Activated T-helper 1 cell treated with anti-CD3 and anti-CD28 coated beads, Interleukin-2, amount 50 U/mL, for 16 hours (primary cell): ENCODE results near the gene SCRN1.

ENCODE experiments used
- DNase-seq, 2 donors: peaks; one replicate each; pipeline ENCODE4 v3.0.0-alpha.2; 2020; ENCODE audit warnings: low read depth in 1 of 2, low spot score in 1 of 2

Gene SCRN1

DNA sequence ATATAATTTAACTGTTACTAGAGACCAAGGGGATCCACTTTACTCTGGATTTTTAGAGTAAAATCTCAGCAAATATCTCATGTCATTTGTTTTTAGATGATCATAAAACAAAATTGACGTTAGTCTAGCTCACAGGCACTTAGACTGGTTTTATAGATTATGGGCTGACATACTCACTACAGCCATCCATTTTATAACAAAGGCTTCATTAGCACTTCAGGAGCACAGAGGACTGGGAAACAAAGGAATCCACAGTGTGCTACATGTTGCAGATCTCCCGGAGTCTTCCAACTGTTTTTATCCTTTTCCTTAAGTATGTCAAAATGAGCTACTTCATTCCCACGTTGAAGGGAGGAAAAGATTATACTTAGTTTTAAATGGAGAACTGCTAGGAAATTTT, 15.9 kb upstream of the SCRN1 start:
- no peak for DNase-seq

DNA sequence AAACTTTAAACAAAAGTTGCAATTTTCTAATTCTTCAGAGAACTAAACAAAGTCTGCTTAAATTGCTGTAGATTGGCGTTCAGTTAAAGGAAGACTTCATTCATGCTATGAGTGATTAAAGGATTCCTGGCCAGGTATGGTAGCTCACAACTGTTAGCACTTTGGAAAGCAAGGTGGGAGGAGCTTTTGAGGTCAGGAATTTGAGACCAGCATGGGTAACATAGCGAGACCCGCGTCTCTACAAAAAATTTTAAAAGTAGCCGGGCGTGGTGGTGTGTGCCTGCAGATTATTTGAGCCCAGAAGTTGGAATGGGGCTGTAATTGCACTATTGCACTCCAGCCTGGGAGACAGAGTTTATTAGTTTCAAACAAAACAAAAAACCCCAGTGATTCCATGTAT, 13.5 kb upstream of the SCRN1 start:
- no peak for DNase-seq

DNA sequence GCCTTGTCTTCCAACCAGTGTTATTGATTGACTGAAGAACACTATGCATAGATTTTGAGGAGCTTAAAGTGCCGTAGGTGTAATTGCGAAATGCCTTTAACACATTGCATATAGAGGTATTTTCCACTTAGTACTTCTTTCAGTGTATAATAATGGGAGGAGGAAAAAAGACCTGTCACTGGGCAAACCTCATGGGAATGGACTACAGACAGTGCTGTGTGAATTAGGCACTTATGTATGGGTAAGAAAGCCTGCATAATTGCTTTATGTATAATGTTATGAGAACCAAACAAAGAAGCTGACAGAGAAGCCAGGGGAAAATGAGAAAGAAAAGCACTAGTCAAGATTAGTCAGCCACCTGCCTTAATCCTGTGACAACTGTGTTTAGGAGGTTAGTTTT, 12.4 kb upstream of the SCRN1 start:
- DNase-seq: no peak

DNA sequence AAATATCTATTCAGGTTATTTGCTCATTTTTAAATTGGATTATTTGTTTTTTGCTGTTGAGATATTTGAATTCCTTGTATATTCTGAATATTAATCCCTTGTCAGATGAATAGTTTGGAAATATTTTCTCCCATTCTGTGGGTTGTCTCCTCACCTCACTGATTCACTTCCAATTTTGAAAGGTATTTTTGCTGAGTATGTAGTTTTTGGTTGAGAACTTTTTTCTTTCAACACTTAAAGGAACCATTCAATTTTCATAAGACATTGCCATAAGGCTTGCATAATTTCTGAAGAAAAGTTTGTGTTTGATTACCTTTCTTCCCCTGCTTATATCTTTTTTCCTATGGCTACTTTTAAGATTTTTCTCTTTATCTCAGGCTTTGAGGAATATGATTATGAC, 8.9 kb upstream of the SCRN1 start:
- no peak for DNase-seq

DNA sequence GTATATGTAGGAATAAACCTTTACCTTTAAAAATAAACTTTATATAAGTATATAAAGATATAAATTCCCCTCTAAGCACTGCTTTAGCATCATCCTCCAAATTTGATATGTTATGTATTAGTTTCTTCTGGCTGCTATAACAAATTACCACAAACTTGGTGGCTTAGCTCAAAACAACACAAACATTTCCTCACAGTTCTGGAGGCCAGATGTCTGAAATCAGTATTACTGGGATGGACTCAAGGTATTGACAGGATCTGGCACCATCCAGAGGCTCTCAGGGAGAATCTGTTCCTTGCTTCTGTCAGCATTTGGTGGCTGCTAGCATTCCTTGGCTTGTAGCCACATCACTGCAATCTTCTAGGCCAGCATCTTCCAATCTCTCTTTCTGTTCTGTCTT, 6.7 kb upstream of the SCRN1 start:
- DNase-seq: no peak

DNA sequence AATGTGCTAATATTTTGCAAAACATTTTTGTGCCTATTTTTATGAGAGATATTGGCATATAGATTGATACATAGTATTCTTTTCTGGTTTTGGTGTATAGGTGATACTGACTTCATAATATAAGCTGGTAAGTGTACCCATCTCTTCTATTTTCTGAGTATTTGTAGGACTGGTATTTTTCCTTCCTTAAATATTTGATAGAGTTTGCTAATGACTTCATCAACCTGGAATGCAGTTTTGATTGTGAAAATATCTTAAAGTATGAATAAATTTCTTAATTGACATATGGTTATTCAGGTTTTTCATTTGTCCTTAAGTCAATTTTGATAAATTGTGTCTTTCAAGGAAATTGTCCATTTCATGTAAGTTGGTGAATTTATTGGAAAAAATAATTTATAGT, 6.1 kb upstream of the SCRN1 start:
- no peak for DNase-seq

DNA sequence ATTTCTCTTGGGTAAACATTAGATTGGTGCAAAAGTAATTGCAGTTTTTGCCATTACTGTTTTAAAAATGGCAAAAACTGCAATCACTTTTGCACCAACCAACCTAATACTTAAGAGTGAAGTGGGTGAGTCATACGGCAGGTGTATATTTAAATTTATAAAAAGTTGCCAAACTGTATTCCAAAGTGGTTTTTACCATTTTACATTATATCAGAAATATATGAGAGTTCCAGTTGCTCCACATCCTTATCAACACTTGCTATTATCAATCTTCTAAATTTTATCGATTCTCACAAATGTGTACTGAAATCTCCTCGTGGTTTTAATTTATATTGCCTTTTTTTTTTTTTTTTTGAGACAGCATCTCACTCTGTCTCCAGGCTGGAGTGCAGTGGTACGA, 3.5 kb upstream of the SCRN1 start:
- DNase-seq: no peak

DNA sequence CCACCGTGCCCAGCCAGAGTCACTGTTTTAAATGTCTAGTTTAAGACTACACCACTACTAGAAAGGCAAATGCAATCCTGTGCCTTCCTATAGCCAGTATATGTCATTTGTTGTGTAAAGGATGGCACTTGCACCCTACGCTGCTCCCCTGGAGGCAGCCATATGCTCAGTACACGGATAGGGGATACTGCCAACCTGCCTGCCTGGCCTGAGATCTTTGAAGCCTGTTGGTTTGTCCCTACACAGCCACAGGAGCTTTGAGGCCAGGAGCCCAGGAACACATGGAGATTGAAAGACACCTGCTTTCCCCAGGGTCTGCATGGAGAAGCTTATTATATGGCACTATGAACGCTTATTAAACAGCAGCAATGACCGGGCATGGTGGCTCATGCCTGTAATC, 2.3 kb upstream of the SCRN1 start:
- DNase-seq: no peak

DNA sequence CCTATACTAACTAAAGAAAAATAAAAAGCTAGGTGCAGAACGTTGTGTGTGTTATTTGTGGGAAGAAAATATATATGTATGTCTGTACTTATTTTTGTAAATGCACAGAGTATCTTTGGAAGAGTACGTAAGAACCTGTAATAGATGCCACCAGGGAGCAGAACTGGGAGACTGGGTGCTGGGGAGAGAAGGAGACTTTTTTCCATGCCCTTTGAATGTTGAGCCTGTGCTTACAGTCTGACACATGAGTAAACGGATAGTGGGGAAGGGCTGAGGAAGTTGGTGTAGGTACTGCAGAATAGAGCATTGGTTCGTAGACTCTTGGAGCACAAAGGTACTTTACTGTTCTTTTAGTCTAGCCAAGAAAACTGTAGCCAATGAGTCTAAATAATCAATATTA, 1.3 kb upstream of the SCRN1 start:
- no peak for DNase-seq

DNA sequence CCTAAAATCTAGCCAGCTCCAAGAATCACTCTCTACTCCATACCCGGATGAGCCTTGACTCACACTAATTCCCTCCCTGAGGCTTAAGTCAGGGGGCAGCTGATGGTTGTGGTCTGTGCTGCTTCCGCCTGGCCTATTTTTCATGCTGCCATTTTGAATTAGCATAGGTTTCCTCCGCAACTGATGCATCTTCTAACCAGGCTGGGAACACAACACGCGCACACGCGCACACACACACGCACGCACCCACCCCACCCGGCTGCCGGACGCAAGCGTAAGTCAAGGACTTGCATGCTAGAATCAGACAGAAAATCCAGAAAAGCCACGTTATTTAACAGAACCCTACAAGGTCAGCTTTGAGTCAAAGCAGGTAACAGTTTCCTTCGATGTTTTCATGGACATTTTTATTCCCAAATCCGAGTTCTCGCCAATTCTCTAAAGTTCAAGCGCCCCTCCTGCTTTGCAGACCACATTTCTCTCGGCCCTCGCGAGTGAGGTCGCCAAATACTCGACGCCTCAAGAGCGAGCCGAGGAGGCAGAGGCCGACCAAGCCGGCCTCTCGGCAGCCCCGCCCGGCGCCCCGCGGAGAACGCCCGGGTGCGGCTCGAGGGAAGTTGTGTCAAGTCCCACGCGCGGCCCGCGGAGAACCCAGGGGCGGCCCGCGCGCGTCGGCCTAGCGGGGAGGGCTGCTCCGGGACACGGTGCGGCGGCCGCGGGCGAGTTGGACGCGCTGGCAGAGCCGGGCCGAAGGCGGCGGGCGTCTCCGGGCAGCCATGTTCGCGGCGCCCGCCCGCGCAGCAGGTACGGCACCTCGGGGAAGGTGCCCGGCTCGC, 961 bp downstream of the SCRN1 start:
- no peak for DNase-seq

DNA sequence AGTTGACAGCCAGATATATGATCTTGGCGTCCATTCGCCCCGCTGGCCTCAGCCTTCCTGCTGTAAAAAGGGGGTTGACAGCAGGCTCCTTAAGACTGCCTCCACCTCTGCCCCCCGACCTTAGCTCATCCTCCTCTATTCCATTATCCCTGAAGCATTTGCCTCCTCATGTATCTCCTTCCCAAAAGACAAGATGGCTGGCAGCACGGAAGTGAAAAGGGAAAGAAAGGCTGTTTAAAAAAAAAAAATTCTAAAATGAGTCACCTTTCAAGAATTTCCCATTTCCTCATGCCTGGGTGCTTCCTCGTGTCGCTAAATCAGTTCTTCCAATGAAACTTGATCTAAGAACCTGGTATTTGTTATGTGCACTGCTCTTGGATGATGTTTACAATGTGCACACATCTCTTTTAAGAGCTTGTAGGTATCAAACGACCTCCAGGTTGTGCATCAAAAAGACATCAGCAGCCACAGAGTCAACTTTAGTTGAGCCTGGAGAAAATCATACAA, 1.7 kb downstream of the SCRN1 start:
- DNase-seq: no peak

DNA sequence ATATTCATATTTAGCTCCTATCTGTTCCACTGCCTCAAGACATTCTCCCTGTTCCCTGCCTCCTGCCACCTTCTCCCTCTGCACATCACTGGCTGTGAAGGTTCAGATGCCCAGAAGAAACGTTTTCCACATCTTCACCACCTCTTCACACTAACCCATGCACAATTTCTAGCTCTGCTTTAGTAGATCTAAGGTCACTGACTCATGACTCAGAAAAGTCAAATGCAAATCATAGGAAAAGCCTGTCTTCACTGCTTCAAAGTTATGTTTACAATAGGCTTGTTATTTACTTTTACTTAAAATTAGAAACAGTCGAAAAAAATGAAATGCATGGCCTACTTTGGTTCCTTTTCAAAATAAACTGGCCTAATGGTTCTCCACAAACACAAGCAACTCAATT, 2.5 kb downstream of the SCRN1 start:
- no peak for DNase-seq

DNA sequence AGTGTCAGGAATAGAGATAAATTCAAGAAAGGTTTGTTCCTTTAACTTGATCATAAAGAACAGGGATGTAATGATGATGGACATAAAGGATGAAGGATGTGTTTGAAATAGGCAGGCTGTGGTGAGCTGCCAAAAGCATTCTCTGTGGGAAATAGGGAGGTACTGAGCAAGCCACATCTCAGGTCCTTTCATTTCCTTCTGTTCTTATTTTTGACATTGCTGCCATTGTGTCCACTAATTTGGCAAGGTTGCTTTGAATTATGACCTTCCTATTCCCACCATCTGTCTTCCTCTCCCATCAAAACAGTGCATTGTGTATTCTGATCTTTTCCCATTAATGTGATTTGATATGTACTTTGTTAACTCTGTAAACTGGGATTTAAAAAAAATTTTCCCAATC, 9.4 kb downstream of the SCRN1 start:
- DNase-seq: no peak

DNA sequence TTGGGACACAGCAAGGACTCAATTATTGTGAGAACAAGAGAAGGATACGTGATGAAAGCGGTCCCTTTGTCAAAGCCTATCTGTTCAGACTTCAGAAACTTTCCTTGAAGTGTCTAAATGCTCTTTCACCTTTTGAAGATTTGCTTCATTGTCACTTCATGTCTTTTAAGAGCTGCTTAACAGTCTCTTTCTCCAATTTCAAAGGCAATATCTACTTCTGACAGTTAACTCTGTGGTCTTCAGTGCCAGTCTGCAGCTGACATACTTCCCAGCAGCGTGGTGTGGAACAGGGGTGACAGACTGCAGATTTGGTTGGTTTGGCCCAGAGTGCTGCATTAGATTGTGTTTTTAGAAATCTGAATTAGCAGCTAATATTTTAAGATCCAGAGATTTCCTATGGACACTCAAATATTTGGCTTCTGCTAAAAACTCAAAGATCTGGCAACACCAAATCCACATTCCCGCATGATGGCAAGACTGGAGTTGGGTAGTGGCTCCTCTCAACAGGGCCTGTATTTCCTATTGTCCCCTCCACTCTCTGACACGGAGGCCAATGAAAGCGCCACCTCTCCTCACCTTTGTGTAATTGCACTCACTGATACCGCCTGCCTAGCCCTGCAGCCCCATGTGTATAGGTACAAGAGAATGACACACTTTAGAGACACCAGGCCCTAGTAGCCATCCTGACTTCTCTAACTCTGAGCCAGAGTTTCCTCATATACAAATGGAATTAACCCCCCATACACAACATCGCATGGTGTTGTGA, 11.5 kb downstream of the SCRN1 start:
- DNase-seq: no peak

DNA sequence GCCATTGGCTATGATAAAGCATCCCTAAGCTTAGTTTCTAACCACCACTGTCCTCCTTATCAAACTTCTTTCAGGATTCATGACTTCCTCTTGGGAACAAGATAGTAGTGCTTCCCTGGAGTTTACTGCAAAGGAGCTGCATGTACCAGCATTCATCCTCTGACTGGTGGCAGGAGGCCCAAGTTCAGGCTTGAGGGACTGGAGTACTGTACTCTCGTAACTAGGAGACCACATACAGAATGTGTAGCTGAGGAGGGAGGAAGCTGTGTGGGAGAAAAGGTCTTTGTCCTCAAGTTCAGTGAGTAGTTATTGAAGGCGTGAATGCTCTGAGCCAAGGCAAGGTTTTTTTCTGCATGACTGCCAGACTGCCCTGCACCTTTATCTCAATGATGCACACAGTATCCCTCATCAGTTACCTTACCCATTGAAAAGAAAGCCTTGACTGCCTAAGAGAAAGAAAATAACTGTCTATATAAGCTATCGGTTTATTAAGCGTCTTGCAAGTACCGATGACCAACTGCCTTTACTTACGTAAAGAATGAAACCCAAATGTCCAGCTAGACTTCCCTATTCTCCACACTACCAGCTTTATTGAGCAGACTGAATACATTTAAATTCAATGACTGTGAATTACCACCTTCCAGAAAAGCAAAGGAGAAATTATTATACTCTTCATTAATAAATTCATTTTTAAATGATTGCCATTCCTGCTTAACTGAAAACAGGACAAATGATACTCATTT, 12.8 kb downstream of the SCRN1 start:
- DNase-seq: no peak

DNA sequence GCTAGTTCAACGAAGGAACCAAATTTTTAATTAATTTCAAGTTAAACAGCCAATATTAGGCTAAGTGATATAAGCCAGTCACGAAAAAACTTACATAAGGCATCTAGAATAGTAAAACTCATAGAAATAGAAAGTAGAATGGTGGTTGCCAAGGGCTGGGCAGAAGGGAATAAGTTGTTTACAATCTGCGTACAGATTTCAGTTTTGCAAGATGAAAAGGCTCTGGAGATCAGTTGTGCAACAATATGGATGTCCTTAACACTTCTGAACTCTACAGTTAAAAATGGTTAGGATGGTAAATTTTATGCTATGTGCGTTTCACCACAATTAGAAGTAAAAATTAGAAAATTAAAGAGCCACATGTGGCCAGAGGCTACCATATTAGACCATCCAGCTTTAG, 13.3 kb downstream of the SCRN1 start:
- no peak for DNase-seq

DNA sequence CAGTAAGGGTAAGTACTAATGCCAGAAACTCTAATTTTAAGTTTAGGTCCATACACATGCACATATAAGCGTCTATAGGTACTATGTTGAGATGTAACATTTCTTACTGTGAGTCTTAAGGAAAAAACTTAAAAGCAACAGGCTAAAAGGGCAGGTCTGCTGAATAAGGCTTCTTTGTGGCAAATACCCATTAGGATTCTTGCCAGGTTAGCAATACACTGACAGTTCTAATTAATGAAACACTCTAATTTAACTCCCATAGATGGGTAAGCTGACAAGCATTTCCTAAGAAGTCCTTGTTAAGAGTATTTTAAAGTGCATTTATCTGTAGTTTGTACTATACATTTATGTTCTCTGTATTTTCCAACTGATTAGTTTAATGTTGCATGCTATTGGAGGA, 14.0 kb downstream of the SCRN1 start:
- DNase-seq: no peak

DNA sequence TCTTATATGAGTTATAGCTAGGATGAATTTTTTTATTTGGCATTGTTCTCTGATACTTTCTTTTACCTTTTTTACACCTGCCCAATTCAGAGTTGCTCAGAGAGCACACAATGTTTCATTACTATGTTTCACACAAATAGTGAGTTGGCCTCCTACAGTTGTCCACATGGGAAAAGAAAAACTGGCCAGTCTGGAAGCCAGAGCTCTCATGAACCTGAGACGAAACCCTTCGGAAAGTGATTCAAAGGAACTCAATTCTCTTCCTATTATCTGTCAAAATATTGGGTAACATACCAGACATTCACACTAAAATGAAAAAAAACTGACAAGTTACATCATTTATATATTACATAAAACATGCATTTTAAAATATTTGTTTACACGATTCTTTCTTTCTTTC, 15.3 kb downstream of the SCRN1 start:
- no peak for DNase-seq

DNA sequence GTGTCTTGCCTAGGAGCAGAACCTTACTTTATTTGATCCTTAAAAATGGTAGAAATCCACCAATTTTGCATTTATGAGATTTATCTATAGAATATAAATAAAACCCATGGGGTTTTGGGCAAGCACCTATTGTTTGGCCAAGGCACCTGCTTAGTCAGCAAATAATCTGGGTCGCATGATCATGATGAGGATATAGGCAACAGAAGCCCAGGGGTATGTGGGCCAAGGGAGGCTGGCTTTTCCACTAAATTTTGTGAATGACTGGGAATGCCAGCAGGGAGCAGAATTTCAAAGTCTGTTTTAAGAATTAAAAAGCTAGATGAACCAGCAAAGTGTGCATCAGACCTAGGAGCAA, 17.3 kb downstream of the SCRN1 start:
- no peak for DNase-seq

DNA sequence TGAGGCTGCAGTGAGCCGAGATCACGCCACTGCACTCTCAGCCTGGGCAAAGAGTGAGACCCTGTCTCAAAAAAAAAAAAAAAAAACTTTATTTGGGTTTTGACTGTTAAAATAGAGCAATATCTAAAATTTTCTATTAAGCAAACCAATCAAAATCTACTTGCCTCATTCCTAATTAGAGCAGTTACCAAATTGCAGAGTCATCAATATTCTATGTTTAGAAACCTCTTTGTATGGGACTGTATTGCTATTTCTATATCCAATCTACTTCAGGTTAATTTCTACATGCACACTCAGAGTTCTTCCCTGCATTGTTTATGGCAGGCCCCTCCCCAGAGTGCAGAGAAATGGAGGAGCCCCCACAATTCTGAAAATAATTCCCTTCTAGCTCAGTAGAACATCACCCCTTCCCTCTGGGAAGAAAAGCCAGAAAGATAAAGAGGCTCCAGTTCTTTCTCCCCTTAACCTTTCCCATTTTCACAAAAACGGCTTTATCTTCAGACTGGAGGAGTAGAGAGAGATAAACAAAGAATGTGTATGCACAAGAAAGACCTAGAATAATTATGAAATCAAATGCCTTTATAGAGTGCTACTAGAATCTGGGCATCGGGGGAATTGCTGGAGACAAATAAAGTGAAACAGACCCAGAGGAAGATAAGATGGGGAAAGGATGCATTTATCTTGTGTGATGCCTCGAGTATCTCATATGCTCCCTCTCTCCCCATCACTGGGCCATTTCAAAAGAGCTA, 17.9 kb downstream of the SCRN1 start:
- DNase-seq: no peak

DNA sequence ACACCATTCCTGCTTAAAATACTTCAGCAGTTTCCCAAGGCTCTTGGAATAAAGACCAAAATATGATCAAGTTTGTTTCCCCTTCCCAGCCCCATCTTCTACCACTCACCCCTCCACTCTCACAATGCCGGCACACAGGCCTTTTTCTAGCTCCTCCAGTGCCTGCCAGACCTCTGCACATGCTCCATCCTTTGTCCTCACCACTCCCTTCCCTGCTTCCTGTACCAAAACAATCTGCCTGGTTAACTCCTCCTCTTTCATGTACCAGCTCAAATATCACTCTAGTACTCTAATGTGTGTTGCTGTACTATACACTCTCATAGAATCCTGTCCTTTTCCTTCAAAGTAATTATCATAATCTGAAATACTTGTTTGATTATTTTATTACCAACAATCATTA, 19.4 kb downstream of the SCRN1 start:
- DNase-seq: no peak
